NCI-H1930 (cell line): ENCODE results near the gene ZNF837.
"Not testable (repeated sequence)": the region's sequence is repeated elsewhere in the genome, so short reads cannot be mapped to it uniquely, and the experiment has no call there.

Experiments used
- DNase-seq, 2 experiments: peaks; one replicate each; lab custom pipeline; 2025; lab: John Stamatoyannopoulos, UW

Gene ZNF837

GRCh38 chr19:58350001-58350861, 30.6 kb downstream of the ZNF837 start:
- no peak for DNase-seq

GRCh38 chr19:58349590-58349989, 31.2 kb downstream of the ZNF837 start:
- no peak for DNase-seq

GRCh38 chr19:58348080-58348479, 32.8 kb downstream of the ZNF837 start:
- not testable (repeated sequence) for DNase-seq

- DNase-seq, result peak; percentile 76 to 81
Measured at GRCh38 chr19:58346961-58347929, 33.6 kb downstream of the ZNF837 start.

- DNase-seq, result no peak
Measured at GRCh38 chr19:58345558-58345957, 35.3 kb downstream of the ZNF837 start.

- DNase-seq, result no peak
Measured at GRCh38 chr19:58338825-58339558, 41.8 kb downstream of the ZNF837 start.

- no peak for DNase-seq
Measured at GRCh38 chr19:58338336-58338735, 42.5 kb downstream of the ZNF837 start.

- DNase-seq, result no peak
Measured at GRCh38 chr19:58336820-58337219, 44.0 kb downstream of the ZNF837 start.

GRCh38 chr19:58336216-58336615, 44.6 kb downstream of the ZNF837 start:
- no peak for DNase-seq

GRCh38 chr19:58335630-58336029, 45.2 kb downstream of the ZNF837 start:
- no peak for DNase-seq

GRCh38 chr19:58334691-58335249, 46.1 kb downstream of the ZNF837 start:
- DNase-seq, result no peak

GRCh38 chr19:58332697-58333096, 48.1 kb downstream of the ZNF837 start:
- no peak for DNase-seq

GRCh38 chr19:58330458-58330857, 50.4 kb downstream of the ZNF837 start:
- no peak for DNase-seq

GRCh38 chr19:58328999-58329398, 51.8 kb downstream of the ZNF837 start:
- DNase-seq, result peak in 1 of 2 experiments; percentile 20

GRCh38 chr19:58326914-58327726, 53.7 kb downstream of the ZNF837 start, which contains the start of gene ZSCAN22:
TSS of gene ZSCAN22 (plus strand) at chr19:58326994. CDS start at chr19:58334803, 7,809 bp downstream.
- DNase-seq, result peak; percentile 95 to 97

- DNase-seq, result no peak
Measured at GRCh38 chr19:58326501-58326913, 54.3 kb downstream of the ZNF837 start.

- DNase-seq, result no peak
Measured at GRCh38 chr19:58325311-58326022, 55.4 kb downstream of the ZNF837 start.

GRCh38 chr19:58319241-58319640, 61.6 kb downstream of the ZNF837 start:
- no peak for DNase-seq

GRCh38 chr19:58318297-58318696, 62.5 kb downstream of the ZNF837 start:
- no peak for DNase-seq
